Astrocyte (in vitro differentiated cells and primary cell): ENCODE measurements around the gene KLHL33. TPM values are rescaled to one million over a fixed set of nuclear protein-coding genes. Genes with fewer than 3 reads are reported as not detected.

Experiments
- DNase-seq: peaks from one replicate; pipeline ENCODE4 v3.0.0-alpha.2; 2010; ENCODE audit warnings: low read depth
- FAIRE-seq: peaks from 2 replicates; lab custom pipeline; 2011; peaks lifted over from hg19 to GRCh38; lab: Jason Lieb, UNC
- H2AFZ ChIP-seq: 2 replicates; pipeline ENCODE4 v1.6.0; 2012; ENCODE audit warnings: low read depth, low read length, inconsistent platforms
- H3K27ac ChIP-seq: 2 replicates; pipeline ENCODE4 v1.5.1; 2011; ENCODE audit warnings: low read depth, low read length, inconsistent platforms
- H3K27me3 ChIP-seq: 2 replicates; pipeline ENCODE4 v1.6.0; 2011; ENCODE audit warnings: low read length, inconsistent platforms; ENCODE audit not compliant: insufficient read depth
- H3K36me3 ChIP-seq: 2 replicates; pipeline ENCODE4 v1.5.1; 2011; ENCODE audit warnings: low read length, inconsistent platforms; ENCODE audit not compliant: insufficient read depth
- H3K4me1 ChIP-seq: 2 replicates; pipeline ENCODE4 v1.5.1; 2011; ENCODE audit warnings: low read length, inconsistent platforms; ENCODE audit not compliant: insufficient read depth
- H3K4me2 ChIP-seq: 2 replicates; pipeline ENCODE4 v1.6.0; 2012; ENCODE audit warnings: low read length, inconsistent platforms
- H3K4me3 ChIP-seq: 2 replicates; pipeline ENCODE4 v1.5.1; 2011; ENCODE audit warnings: low read depth, mild to moderate bottlenecking, low read length, inconsistent platforms; ENCODE audit not compliant: insufficient read depth
- H3K79me2 ChIP-seq: 2 replicates; pipeline ENCODE4 v1.6.0; 2012; ENCODE audit warnings: mild to moderate bottlenecking, low read length, inconsistent platforms; ENCODE audit not compliant: insufficient read depth
- H3K9ac ChIP-seq: 2 replicates; pipeline ENCODE4 v1.6.0; 2012; ENCODE audit warnings: mild to moderate bottlenecking, low read length, inconsistent platforms
- H3K9me3 ChIP-seq: 2 replicates; pipeline ENCODE4 v1.5.1; 2012; ENCODE audit warnings: low read depth, mild to moderate bottlenecking, low read length, inconsistent platforms; ENCODE audit not compliant: insufficient read depth
- H4K20me1 ChIP-seq: 2 replicates; pipeline ENCODE4 v1.6.0; 2012; ENCODE audit warnings: low read length, inconsistent platforms; ENCODE audit not compliant: insufficient read depth
- H3K27ac Mint-ChIP-seq: one replicate; pipeline ENCODE4 v1.8.0; 2021; ENCODE audit warnings: mild to moderate bottlenecking, mixed read lengths; ENCODE audit not compliant: unreplicated experiment
- H3K27me3 Mint-ChIP-seq: one replicate; pipeline ENCODE4 v1.8.0; 2021; ENCODE audit warnings: low read depth, mixed read lengths; ENCODE audit not compliant: unreplicated experiment
- H3K36me3 Mint-ChIP-seq: one replicate; pipeline ENCODE4 v1.8.0; 2021; ENCODE audit warnings: low read depth, mixed read lengths; ENCODE audit not compliant: unreplicated experiment
- H3K4me1 Mint-ChIP-seq: one replicate; pipeline ENCODE4 v1.8.0; 2021; ENCODE audit warnings: low read depth, mixed read lengths; ENCODE audit not compliant: unreplicated experiment
- H3K4me3 Mint-ChIP-seq: one replicate; pipeline ENCODE4 v1.8.0; 2021; ENCODE audit warnings: mild to moderate bottlenecking, moderate library complexity, mixed read lengths; ENCODE audit not compliant: unreplicated experiment
- H3K9me3 Mint-ChIP-seq: one replicate; pipeline ENCODE4 v1.8.0; 2021; ENCODE audit warnings: mild to moderate bottlenecking, mixed read lengths; ENCODE audit not compliant: unreplicated experiment
- CTCF ChIP-seq: IDR thresholded peaks from 2 replicates; pipeline ENCODE4 v1.5.1; 2011; ENCODE audit warnings: low read depth, mild to moderate bottlenecking, inconsistent platforms, low read length, moderate library complexity; ENCODE audit not compliant: insufficient read depth
- EZH2 ChIP-seq: IDR thresholded peaks from 2 replicates; pipeline ENCODE4 v1.6.1; 2012; ENCODE audit warnings: mild to moderate bottlenecking, low read length, inconsistent platforms; ENCODE audit not compliant: insufficient read depth
- total RNA-seq: library from RNA; stranded (reverse); gene quantifications from 2 replicates; pipeline ENCODE4 v1.2.1, GENCODE V29; 2021

Gene KLHL33
- total RNA-seq, 1 donor from 2014 or later = 0.07 TPM

DNA sequence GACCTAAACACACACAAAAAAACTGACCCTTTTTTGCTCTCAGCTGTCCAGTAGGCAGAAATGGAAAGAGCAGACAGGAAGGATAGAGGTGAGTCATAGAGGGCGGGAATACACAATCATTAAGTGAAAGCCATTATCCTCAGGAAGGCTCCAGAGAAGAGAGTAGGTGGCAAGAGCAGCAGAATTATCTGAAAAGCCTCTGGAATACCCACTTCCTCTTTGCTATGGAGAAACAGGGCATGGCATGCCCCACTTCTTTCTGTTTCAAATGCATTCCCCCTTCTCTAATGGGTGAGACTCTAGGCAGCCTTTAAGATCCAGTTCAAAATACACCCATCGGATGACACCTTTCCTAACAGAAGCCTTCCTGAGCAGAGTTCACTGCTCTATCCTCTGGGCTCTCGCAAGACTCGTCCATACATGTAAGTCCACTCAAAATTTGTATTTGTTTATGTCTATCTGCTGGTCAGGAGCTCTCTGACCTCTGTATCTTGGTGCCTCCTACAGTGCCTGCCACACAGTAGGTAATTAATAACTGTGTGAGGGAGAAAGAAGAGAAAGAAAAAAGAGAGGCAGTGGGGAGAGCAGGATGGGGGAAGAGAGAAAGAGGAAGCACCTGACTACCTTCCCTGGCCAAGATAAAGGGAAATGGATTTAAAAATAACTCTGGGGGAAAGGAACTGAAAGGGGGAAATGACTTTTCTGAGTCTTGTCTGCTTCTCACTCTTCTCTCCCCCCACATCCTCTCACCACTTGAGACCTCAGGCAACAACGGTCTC lies 8.5 kb downstream of the KLHL33 start:
- no peaks in the 10 kb centered on the region for H3K27me3 ChIP-seq
- peak overlapping the region; percentile 35 for H3K4me3 ChIP-seq
- no peak overlapping the region for H3K9ac ChIP-seq
- no peaks in the 10 kb centered on the region for H3K36me3 Mint-ChIP-seq
- H3K9me3 Mint-ChIP-seq = no peaks in the 10 kb centered on the region
- peak overlapping the region; percentile 50 for H3K27ac Mint-ChIP-seq
- peaks cover 13% of the 10 kb centered on the region for H3K4me1 Mint-ChIP-seq
- no peak overlapping the region for H3K27ac ChIP-seq
- no peaks in the 10 kb centered on the region for H3K4me1 ChIP-seq
- no peaks in the 10 kb centered on the region for H4K20me1 ChIP-seq
- DNase-seq (peak; percentile 59), FAIRE-seq (peak; percentile 23)
- H3K36me3 ChIP-seq = no peaks in the 10 kb centered on the region
- peak overlapping the region; percentile 63 for H3K4me3 Mint-ChIP-seq
- H3K27me3 Mint-ChIP-seq = no peaks in the 10 kb centered on the region
- no peaks in the 10 kb centered on the region for H3K79me2 ChIP-seq
- peak overlapping the region; percentile 69 for H2AFZ ChIP-seq
- TF ChIP-seq CTCF (no peak), EZH2 (no peak)
- H3K4me2 ChIP-seq = peak overlapping the region; percentile 66
- H3K9me3 ChIP-seq = no peaks in the 10 kb centered on the region

DNA sequence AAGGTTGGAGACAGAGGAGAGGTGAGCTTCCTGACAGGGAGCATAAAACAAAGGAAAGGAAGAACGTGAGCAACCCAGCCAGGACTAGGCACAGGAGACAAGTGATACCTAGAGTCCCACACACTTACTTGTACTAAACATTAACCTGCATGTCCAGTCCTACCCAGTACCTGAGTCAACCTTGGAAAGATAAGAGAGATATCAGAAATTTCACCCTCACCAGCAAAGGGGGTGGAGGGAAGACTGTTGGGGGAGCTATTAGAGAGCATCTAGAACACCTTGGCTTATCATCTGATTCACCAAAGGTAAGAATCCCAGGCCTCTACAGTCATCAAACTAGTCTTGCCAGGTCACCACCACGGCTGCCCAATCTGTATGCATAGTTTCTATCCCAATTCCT lies 11.1 kb downstream of the KLHL33 start:
- H3K4me3 Mint-ChIP-seq = no peak overlapping the region
- H3K79me2 ChIP-seq = no peaks in the 10 kb centered on the region
- no peaks in the 10 kb centered on the region for H3K27me3 Mint-ChIP-seq
- no peak overlapping the region for H3K4me2 ChIP-seq
- TF ChIP-seq EZH2 (no peak), CTCF (no peak)
- H3K36me3 ChIP-seq = no peaks in the 10 kb centered on the region
- H4K20me1 ChIP-seq = no peaks in the 10 kb centered on the region
- H3K36me3 Mint-ChIP-seq = no peaks in the 10 kb centered on the region
- H3K4me1 Mint-ChIP-seq = peaks cover 13% of the 10 kb centered on the region
- H3K4me1 ChIP-seq = no peaks in the 10 kb centered on the region
- H3K9ac ChIP-seq = no peak overlapping the region
- H3K27ac ChIP-seq = no peak overlapping the region
- H3K27ac Mint-ChIP-seq = no peak overlapping the region
- H3K27me3 ChIP-seq = no peaks in the 10 kb centered on the region
- H2AFZ ChIP-seq = no peak overlapping the region
- H3K9me3 ChIP-seq = no peaks in the 10 kb centered on the region
- H3K9me3 Mint-ChIP-seq = no peaks in the 10 kb centered on the region
- no peak overlapping the region for H3K4me3 ChIP-seq
- FAIRE-seq = no peak
- no peak for DNase-seq

DNA sequence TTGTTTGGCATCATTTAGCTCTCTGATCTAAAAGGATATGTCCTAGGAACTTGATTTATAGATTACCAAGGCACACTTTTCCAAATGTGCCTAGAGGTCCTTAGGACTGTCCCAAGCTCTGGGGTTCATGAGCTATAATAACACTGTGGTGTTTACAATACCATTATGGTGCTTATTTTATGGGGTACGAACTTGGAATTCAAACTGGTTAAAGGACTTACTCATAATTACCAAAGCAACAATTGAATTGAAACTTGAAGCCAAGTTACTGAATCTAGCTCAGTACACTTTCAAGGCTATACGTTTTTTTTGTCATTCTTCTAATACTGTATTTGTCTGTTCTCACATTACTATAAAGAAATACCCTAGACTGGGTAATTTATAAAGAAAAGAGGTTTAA lies 13.1 kb downstream of the KLHL33 start:
- H3K36me3 ChIP-seq = no peaks in the 10 kb centered on the region
- DNase-seq (no peak), FAIRE-seq (no peak)
- H3K27me3 ChIP-seq = no peaks in the 10 kb centered on the region
- H3K27me3 Mint-ChIP-seq = peaks cover 5% of the 10 kb centered on the region
- H3K9me3 ChIP-seq = no peaks in the 10 kb centered on the region
- H3K4me1 ChIP-seq = no peaks in the 10 kb centered on the region
- H3K27ac ChIP-seq = no peak overlapping the region
- no peak overlapping the region for H3K27ac Mint-ChIP-seq
- no peak for TF ChIP-seq EZH2
- TF ChIP-seq CTCF = no peak
- no peaks in the 10 kb centered on the region for H3K79me2 ChIP-seq
- H3K4me3 Mint-ChIP-seq = no peak overlapping the region
- H3K4me3 ChIP-seq = no peak overlapping the region
- no peaks in the 10 kb centered on the region for H3K9me3 Mint-ChIP-seq
- H3K4me1 Mint-ChIP-seq = peaks cover 9% of the 10 kb centered on the region
- no peak overlapping the region for H3K4me2 ChIP-seq
- no peak overlapping the region for H2AFZ ChIP-seq
- H3K36me3 Mint-ChIP-seq = no peaks in the 10 kb centered on the region
- no peak overlapping the region for H3K9ac ChIP-seq
- no peaks in the 10 kb centered on the region for H4K20me1 ChIP-seq
